GM12878 (cell line): ENCODE results near the gene ERCC1. TPM values are rescaled to one million over a fixed set of nuclear protein-coding genes. Genes with fewer than 3 reads are reported as not detected.

ENCODE experiments used
- ATF2 ChIP-seq: IDR thresholded peaks from 2 replicates; pipeline ENCODE4 v1.6.1; 2012; ENCODE audit warnings: low read length, inconsistent platforms
- ATF3 ChIP-seq: IDR thresholded peaks from 2 replicates; pipeline ENCODE4 v1.6.1; 2011; ENCODE audit warnings: low read depth, mild to moderate bottlenecking, low read length, moderate library complexity, borderline replicate concordance; ENCODE audit errors: extremely low read depth
- CEBPZ ChIP-seq: fragments of 150-350 bp; IDR thresholded peaks from 2 replicates; pipeline ENCODE4 v1.6.1; 2016; ENCODE audit warnings: low read depth, low read length
- CTCF ChIP-seq, 3 experiments: IDR thresholded peaks in 2 of 3; conservative IDR thresholded peaks in 1 of 3; 2 replicates each; pipeline ENCODE4 v1.5.1; 2011; ENCODE audit warnings: low read depth in 3 of 3, low read length in 3 of 3, mild to moderate bottlenecking in 3 of 3, control low read depth in 2 of 3, moderate library complexity in 2 of 3, inconsistent platforms in 1 of 3, mixed read lengths in 1 of 3; ENCODE audit not compliant: control insufficient read depth in 2 of 3, insufficient read depth in 1 of 3; ENCODE audit errors: extremely low read depth in 1 of 3
- DPF2 ChIP-seq: fragments of 450-650 bp; IDR thresholded peaks from 2 replicates; pipeline ENCODE4 v1.6.1; 2017; ENCODE audit warnings: mild to moderate bottlenecking
- GATAD2B ChIP-seq: fragments of 450-650 bp; conservative IDR thresholded peaks from 2 replicates; pipeline ENCODE4 v1.6.1; 2017; ENCODE audit warnings: low read depth, mild to moderate bottlenecking, moderate library complexity
- HDGF ChIP-seq: fragments of 450-650 bp; IDR thresholded peaks from 2 replicates; pipeline ENCODE4 v1.6.1; 2016; ENCODE audit warnings: antibody characterized with exemption
- HSF1 ChIP-seq: fragments of 150-350 bp; IDR thresholded peaks from 2 replicates; pipeline ENCODE4 v1.6.1; 2014; ENCODE audit warnings: mild to moderate bottlenecking, low read depth, low read length
- MEF2A ChIP-seq: IDR thresholded peaks from 2 replicates; pipeline ENCODE4 v1.6.1; 2011; ENCODE audit warnings: low read depth, mild to moderate bottlenecking, low read length, moderate library complexity; ENCODE audit not compliant: insufficient read depth
- MLLT1 ChIP-seq: fragments of 450-650 bp; IDR thresholded peaks from 2 replicates; pipeline ENCODE4 v1.6.1; 2016; ENCODE audit warnings: mild to moderate bottlenecking
- NFYA ChIP-seq: IDR thresholded peaks from 2 replicates; pipeline ENCODE4 v1.6.1; 2011; ENCODE audit warnings: low read depth, mild to moderate bottlenecking, low read length, improper control_type of control experiment, borderline replicate concordance
- POU2F2 ChIP-seq: IDR thresholded peaks from 3 replicates; pipeline ENCODE4 v1.6.1; 2011; ENCODE audit warnings: low read depth, mild to moderate bottlenecking, low read length, borderline replicate concordance
- RAD21 ChIP-seq: IDR thresholded peaks from 2 replicates; pipeline ENCODE4 v1.6.1; 2011; ENCODE audit warnings: mild to moderate bottlenecking, low read depth, low read length, moderate library complexity; ENCODE audit not compliant: insufficient read depth
- RFX5 ChIP-seq: IDR thresholded peaks from 2 replicates; pipeline ENCODE4 v1.6.1; 2011; ENCODE audit warnings: low read depth, low read length, improper control_type of control experiment
- SMAD1 ChIP-seq: fragments of 450-650 bp; IDR thresholded peaks from 2 replicates; pipeline ENCODE4 v1.6.1; 2018; ENCODE audit warnings: mild to moderate bottlenecking, low read depth; ENCODE audit not compliant: partially characterized antibody
- SMC3 ChIP-seq: IDR thresholded peaks from 2 replicates; pipeline ENCODE4 v1.6.1; 2011; ENCODE audit warnings: low read length, improper control_type of control experiment, borderline replicate concordance
- TCF12 ChIP-seq: IDR thresholded peaks from 2 replicates; pipeline ENCODE4 v1.6.1; 2011; ENCODE audit warnings: low read depth, mild to moderate bottlenecking, low read length
- YY1 ChIP-seq: IDR thresholded peaks from 2 replicates; pipeline ENCODE4 v1.6.1; 2011; ENCODE audit warnings: low read depth, mild to moderate bottlenecking, low read length
- ZZZ3 ChIP-seq: IDR thresholded peaks from 2 replicates; pipeline ENCODE4 v1.6.1; 2011; ENCODE audit warnings: low read depth; ENCODE audit not compliant: control insufficient read depth, insufficient read length
- polyA plus RNA-seq, 11 experiments: library from polyadenylated mRNA; depleted of rRNA in 4 of 11; unstranded in 6 of 11; stranded (reverse) in 5 of 11; fragments of >200 nt; fragmentation: Nextera tagmentation in 4 of 11; fragmentation: Illumina TruSeq in 1 of 11; extraction: Ambion mirVana in 4 of 11; extraction: Trizol in 1 of 11; gene quantifications; 1 replicate in 1 of 11; 2 replicates in 10 of 11; pipeline versions ENCODE4 v1.2.1 to v1.2.3, GENCODE V29; 2011 to 2016; ENCODE audit warnings: inconsistent platforms in 2 of 11, missing spikeins in 2 of 11, low read depth in 1 of 11
- total RNA-seq, 4 experiments: library from RNA; depleted of rRNA in 3 of 4; stranded (reverse); fragments of >200 nt in 3 of 4; fragmentation: Illumina TruSeq in 1 of 4; extraction: Trizol in 1 of 4; gene quantifications; 2 replicates each; pipeline versions ENCODE4 v1.2.1 to v1.2.3, GENCODE V29; 2013 to 2021

Gene ERCC1
- total and polyA plus RNA-seq, 10 of the 15 experiments (the other 5 are each of a cell fraction or from before 2014, with no cell fraction given): 14.7 to 104 (median 61.1) TPM

- TF ChIP-seq CEBPZ (no peak), RAD21 (peak; percentile 59), RFX5 (no peak), HSF1 (no peak), DPF2 (0 out of 2 replicates have a peak, but pooled peaks have one; percentile 24), ATF2 (no peak), HDGF (no peak), TCF12 (0 out of 2 replicates have a peak, but pooled peaks have one; percentile 15), MEF2A (no peak), SMC3 (peak; percentile 63; the same call in 1 of the 2 replicates), SMAD1 (no peak), ZZZ3 (no peak), ATF3 (no peak), NFYA (no peak), POU2F2 (no peak), MLLT1 (no peak), CTCF (IDR thresholded peaks at IDR 0.05 in 2 of 3, conservative IDR thresholded peaks at IDR 0.05 in 1 of 3; ENCODE audit: control insufficient read depth in 2 of 3, extremely low read depth in 1 of 3, insufficient read depth in 1 of 3, low read depth in 3 of 3, low read length in 3 of 3) (peak; percentile 49 to 72 (median 70)), YY1 (peak; percentile 38; the same call in 1 of the 2 replicates), GATAD2B (no peak)
Observed at GRCh38 chr19:45403781-45404556, 19.7 kb downstream of the ERCC1 start (continued).
